ENCODE data around the gene B9D2.

DNA sequence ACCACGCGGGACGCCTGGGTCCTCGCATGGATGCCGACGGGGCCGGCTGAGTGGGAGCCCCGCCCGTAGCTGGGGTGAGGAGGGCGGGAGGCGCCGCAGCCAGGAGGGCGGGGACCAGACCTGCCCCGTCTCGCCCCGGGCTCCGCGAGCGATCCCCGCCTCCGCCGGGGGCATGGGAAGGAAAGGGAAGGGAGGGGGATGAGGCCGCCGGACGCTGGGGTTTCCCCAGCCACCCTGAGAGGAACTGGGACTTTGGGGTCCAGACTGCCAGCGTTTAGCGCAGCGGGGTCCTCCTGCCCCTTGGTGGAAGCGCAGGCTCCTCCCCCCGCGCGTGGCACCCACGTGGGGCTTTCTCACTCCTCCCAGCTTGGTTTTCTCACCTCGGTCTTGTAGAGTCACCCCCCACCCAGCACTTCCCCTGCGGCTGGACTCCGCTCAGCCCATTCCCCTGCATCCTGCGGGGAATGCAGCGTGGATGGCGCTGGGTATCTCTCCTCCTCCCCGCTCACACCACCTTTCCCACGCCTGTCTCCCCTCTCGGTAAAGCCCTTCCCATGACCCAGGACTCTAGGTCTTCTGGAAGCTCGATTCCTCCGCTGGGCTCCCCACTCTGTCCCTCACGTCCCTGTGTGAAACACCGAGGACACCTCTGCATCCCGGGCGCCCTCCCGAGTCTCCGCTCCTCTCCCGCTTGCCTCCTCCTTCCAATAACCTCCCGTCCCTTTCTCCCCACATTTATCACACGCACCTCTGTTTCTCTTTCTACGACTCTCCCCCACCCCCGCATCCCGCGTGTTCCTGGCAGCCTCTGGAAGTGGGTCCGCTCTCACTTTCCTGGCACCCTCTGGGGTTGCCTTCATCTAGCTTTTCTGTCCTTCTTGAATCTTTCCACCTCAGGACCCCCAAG, 12.4 kb downstream of the B9D2 start:
- no peak for TF ChIP-seq CTCF (conservative IDR thresholded peaks at IDR 0.05 in 1 of 2, IDR thresholded peaks at IDR 0.05 in 1 of 2; ENCODE audit: extremely low read depth in 1 of 2, insufficient read depth in 1 of 2, low read depth in 1 of 2, low read length in 2 of 2)
- TF ChIP-seq EZH2 (IDR thresholded peaks at IDR 0.05; ENCODE audit: borderline replicate concordance, low read length): no peak

Measured in mammary epithelial cell (primary cell).